Fibroblast of mammary gland (primary cell): Measurements from ENCODE around the gene ECEL1.
A peak's percentile ranks its signal among the peaks of the same experiment; 100 is the strongest.
"Not testable (repeated sequence)": the region's sequence is repeated elsewhere in the genome, so short reads cannot be mapped to it uniquely, and the experiment has no call there.

Experiments used
- DNase-seq: peaks from one replicate; pipeline ENCODE4 v3.0.0-alpha.2; 2010; ENCODE audit warnings: low read depth
- H3K4me3 ChIP-seq: 2 replicates; pipeline ENCODE4 v1.5.1; 2011; ENCODE audit warnings: low read depth, mild to moderate bottlenecking, low read length, moderate library complexity; ENCODE audit not compliant: control insufficient read depth
- TF ChIP-seq, protein P1 (sequence below): conservative IDR thresholded peaks from 2 replicates; pipeline ENCODE4 v1.5.1; 2011; ENCODE audit warnings: low read depth, low read length, inconsistent platforms; ENCODE audit not compliant: control insufficient read depth, insufficient read depth

The ECEL1 gene

DNA sequence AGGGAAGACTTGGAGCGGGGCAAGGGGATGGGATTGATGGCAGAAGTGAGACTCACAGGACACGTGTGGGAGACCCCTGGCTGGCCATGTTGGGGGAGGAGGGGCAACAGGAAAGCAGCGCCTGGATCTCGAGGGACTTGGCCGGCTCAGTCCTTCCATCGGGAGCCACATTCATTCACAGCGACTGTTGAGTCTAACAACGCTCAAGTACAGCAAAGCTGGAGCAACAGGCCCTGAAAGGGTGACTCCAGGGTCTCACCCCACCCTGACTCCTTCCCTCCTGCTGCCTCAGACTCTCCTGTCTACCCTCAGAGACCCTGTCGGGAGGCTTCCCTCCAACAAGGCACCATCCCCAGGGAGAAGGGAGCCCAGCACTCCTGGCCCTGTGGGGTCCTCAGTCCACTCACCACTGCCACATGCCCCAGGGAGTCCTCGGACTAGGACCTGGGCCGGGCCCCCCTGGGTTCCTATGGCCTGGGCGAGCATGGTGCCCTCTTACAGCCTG lies 46.4 kb downstream of the ECEL1 start:
- TF ChIP-seq, protein P1, sequence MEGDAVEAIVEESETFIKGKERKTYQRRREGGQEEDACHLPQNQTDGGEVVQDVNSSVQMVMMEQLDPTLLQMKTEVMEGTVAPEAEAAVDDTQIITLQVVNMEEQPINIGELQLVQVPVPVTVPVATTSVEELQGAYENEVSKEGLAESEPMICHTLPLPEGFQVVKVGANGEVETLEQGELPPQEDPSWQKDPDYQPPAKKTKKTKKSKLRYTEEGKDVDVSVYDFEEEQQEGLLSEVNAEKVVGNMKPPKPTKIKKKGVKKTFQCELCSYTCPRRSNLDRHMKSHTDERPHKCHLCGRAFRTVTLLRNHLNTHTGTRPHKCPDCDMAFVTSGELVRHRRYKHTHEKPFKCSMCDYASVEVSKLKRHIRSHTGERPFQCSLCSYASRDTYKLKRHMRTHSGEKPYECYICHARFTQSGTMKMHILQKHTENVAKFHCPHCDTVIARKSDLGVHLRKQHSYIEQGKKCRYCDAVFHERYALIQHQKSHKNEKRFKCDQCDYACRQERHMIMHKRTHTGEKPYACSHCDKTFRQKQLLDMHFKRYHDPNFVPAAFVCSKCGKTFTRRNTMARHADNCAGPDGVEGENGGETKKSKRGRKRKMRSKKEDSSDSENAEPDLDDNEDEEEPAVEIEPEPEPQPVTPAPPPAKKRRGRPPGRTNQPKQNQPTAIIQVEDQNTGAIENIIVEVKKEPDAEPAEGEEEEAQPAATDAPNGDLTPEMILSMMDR: no peak
- H3K4me3 ChIP-seq: no peak overlapping the region
- DNase-seq: no peak

GRCh38 chr2:232440220-232441018 lies 47.2 kb downstream of the ECEL1 start:
- not testable (repeated sequence) for H3K4me3 ChIP-seq
- TF ChIP-seq, protein P1: peak; percentile 72
- DNase-seq: peak; percentile 52

DNA sequence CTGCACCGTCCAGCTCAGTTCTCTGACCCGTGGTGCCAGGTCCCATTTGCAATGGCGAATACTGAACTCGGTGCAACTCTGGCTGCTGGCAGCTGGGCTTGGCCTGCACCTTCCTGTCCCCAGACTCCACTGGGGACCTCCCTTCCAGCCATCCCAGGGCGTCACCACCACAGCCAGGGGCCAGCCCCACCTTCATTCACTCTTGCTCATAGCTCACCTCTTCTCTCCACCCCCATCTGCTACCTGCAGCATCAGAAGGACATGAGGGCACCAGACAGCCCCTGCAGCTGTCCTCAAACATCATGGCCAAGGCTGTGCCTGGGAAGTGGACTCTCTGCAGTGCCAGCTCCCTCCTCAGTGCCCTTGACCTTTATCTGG lies 47.9 kb downstream of the ECEL1 start:
- TF ChIP-seq, protein P1: no peak
- no peak overlapping the region for H3K4me3 ChIP-seq
- no peak for DNase-seq

GRCh38 chr2:232438951-232439757 lies 48.5 kb downstream of the ECEL1 start:
- peak; percentile 13 for DNase-seq
- no peak overlapping the region for H3K4me3 ChIP-seq
- TF ChIP-seq, protein P1: peak; percentile 31

GRCh38 chr2:232438091-232438490 lies 49.5 kb downstream of the ECEL1 start:
- no peak for DNase-seq
- TF ChIP-seq, protein P1: no peak
- no peak overlapping the region for H3K4me3 ChIP-seq

DNA sequence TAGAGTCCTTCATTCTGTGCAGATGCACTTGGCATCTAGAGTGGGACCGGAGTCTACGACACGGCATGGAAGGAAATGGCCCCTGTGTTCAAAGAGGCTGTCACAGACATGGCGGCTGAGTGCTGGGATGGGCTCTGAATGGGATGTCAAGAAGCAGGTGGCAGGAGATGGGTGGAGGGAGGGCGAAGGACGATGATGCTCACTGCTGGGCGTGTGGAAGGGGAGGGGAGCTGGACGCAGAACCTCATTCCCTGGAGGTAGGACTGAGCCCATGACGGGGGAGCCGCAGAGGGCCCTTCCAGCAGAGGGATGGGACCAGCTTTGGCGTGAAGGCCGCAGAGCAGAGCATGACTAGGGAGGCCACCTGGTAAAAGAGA lies 50.5 kb downstream of the ECEL1 start:
- TF ChIP-seq, protein P1: no peak
- no peak for DNase-seq
- H3K4me3 ChIP-seq: no peak overlapping the region
